H1 (cell line): ENCODE data around the gene EPHA7. TPM values are rescaled to one million over a fixed set of nuclear protein-coding genes. Genes with fewer than 3 reads are reported as not detected.

Experiments used
- KDM1A ChIP-seq: fragments of 200-600, 300-600 bp; sonication (generic); IDR thresholded peaks from 2 replicates; pipeline ENCODE4 v1.7.1; 2016; ENCODE audit warnings: mild to moderate bottlenecking, low read length, borderline replicate concordance
- polyA plus RNA-seq, 7 experiments: library from polyadenylated mRNA; depleted of rRNA in 3 of 7; stranded (reverse) in 5 of 7; unstranded in 2 of 7; fragments of >200 nt in 5 of 7; fragments of 200-250 nt in 2 of 7; gene quantifications; 1 replicate in 5 of 7; 2 replicates in 1 of 7; 4 replicates in 1 of 7; pipeline versions ENCODE4 v1.2.1 to v1.2.3, GENCODE V29; 2011 to 2013; ENCODE audit warnings: missing spikeins in 2 of 7, mixed read lengths in 2 of 7
- total RNA-seq: library from RNA; stranded (reverse); fragmentation: NEBNext Ultra II Directional; extraction: Animal tissue kit (Norgen Biotek cat#: 25700); gene quantifications from 2 replicates; pipeline ENCODE4 v1.2.1, GENCODE V29; 2021

EPHA7 gene
- total and polyA plus RNA-seq, 2 of the 8 experiments (the other 6 are each of a cell fraction or from before 2014, with no cell fraction given): 1.3 to 6.8 TPM

- TF ChIP-seq KDM1A: no peak
Observed at GRCh38 chr6:93293460-93293859, 125.9 kb downstream of the EPHA7 start (continued).
